ENCODE data around the gene CNTNAP2.

CNTNAP2 gene

DNA sequence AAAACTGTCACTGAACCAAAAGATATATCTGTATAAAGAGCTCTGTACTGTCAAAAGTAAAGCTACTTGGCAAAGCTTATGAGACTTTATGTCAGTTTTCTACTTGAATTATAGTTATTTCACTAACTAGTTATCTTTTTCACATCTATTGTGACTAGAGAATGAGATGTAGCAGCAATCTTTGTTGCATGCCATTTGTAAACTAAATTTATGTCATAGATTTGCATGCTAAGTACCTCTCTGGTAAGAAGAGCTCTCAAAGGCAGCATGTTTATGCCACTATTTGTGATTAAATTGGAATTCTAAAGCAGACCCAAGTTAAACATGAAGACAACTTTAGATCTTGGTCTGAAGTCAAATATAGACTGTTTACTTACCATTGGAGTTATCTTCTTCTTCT lies 300.6 kb downstream of the CNTNAP2 start:
- Histone ChIP-seq H3K4me2 (ENCODE audit: low read length) (no peak overlapping the region), H3K4ac (ENCODE audit: low read depth, low read length) (no peak overlapping the region), H3K18ac (ENCODE audit: low read length) (no peak overlapping the region), H3K27ac (ENCODE audit: low read depth, low read length) (no peak overlapping the region), H3K56ac (ENCODE audit: low read length) (no peak overlapping the region), H3K79me2 (ENCODE audit: control insufficient read depth, insufficient read depth, low read length) (no peaks in the 10 kb centered on the region), H3K9ac (ENCODE audit: low read length) (no peak overlapping the region), H4K5ac (ENCODE audit: low read length) (no peak overlapping the region), H3K79me1 (ENCODE audit: low read length) (no peaks in the 10 kb centered on the region), H3K23ac (ENCODE audit: low read length) (no peak overlapping the region), H2AK5ac (ENCODE audit: low read length) (no peak overlapping the region), H2BK15ac (replicated peaks; ENCODE audit: low read depth) (no peak overlapping the region), H3K36me3 (ENCODE audit: control insufficient read depth, insufficient read depth, low read length) (no peaks in the 10 kb centered on the region), H2BK5ac (ENCODE audit: low read length) (no peak overlapping the region), H3K27me3 (ENCODE audit: insufficient read depth, low read length, poor library complexity) (no peaks in the 10 kb centered on the region), H2BK120ac (ENCODE audit: low read depth, low read length) (no peak overlapping the region), H3K4me1 (ENCODE audit: control insufficient read depth, low read depth, low read length) (no peaks in the 10 kb centered on the region), H3K4me3 (ENCODE audit: low read length) (no peak overlapping the region), H4K8ac (ENCODE audit: low read depth, low read length) (no peak overlapping the region)
- no peak for DNase-seq

DNA sequence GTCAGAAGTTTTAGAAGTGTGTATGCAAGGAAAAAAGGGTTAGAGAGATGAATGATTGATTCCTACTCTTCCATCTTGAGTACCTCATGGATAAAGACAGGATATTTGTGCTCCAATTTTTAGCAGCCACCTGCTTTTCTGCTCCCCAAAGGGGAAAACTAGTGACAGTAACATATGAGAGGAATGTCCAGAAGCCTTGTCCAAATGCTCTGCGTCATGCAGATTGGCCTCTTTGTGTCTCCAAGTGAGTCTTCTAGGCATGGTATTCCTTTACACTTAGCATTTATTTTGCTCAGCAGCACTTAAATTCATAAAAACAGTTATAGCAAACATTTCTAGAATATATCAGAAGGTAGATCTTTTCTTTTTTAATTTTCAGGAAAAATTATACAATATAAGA lies 306.8 kb downstream of the CNTNAP2 start:
- Histone ChIP-seq H3K27ac (ENCODE audit: low read depth, low read length) (no peak overlapping the region), H4K8ac (ENCODE audit: low read depth, low read length) (no peak overlapping the region), H3K4me2 (ENCODE audit: low read length) (no peak overlapping the region), H2BK120ac (ENCODE audit: low read depth, low read length) (no peak overlapping the region), H3K27me3 (ENCODE audit: insufficient read depth, low read length, poor library complexity) (no peaks in the 10 kb centered on the region), H3K23ac (ENCODE audit: low read length) (no peak overlapping the region), H2BK15ac (replicated peaks; ENCODE audit: low read depth) (no peak overlapping the region), H3K4me3 (ENCODE audit: low read length) (no peak overlapping the region), H2AK5ac (ENCODE audit: low read length) (no peak overlapping the region), H3K4ac (ENCODE audit: low read depth, low read length) (no peak overlapping the region), H2BK5ac (ENCODE audit: low read length) (no peak overlapping the region), H4K5ac (ENCODE audit: low read length) (no peak overlapping the region), H3K79me2 (ENCODE audit: control insufficient read depth, insufficient read depth, low read length) (no peaks in the 10 kb centered on the region), H3K18ac (ENCODE audit: low read length) (no peak overlapping the region), H3K36me3 (ENCODE audit: control insufficient read depth, insufficient read depth, low read length) (no peaks in the 10 kb centered on the region), H3K56ac (ENCODE audit: low read length) (no peak overlapping the region), H3K79me1 (ENCODE audit: low read length) (no peaks in the 10 kb centered on the region), H3K4me1 (ENCODE audit: control insufficient read depth, low read depth, low read length) (no peaks in the 10 kb centered on the region), H3K9ac (ENCODE audit: low read length) (no peak overlapping the region)
- DNase-seq: no peak
- no CpG with 5 or more reads among the region's 1 CpG for WGBS (ENCODE audit: extremely low coverage, insufficient coverage, low lambda C conversion rate)

DNA sequence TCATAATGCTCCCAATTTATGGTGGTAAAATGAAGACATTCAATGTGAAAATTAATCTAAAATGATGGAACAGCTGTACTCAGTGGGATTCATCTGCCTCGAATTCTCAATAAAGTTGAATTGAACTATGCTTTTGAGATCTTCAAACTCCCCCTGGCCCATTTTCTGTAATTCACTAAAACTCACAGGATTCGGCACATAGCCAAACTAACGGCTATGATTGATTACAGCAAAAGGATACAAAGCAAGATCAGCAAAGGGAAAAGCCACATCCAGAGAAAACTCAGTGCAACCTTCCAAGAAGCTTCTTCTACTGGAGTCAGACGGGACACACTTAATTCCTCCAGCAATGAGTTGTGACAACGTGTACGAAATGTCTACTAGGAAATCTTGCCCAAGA lies 307.5 kb downstream of the CNTNAP2 start:
- no peak overlapping the region for H3K9ac ChIP-seq (ENCODE audit: low read length)
- no peak overlapping the region for H4K5ac ChIP-seq (ENCODE audit: low read length)
- no peaks in the 10 kb centered on the region for H3K27me3 ChIP-seq (ENCODE audit: insufficient read depth, low read length, poor library complexity)
- no peak overlapping the region for H3K4ac ChIP-seq (ENCODE audit: low read depth, low read length)
- H3K27ac ChIP-seq (ENCODE audit: low read depth, low read length): no peak overlapping the region
- H4K8ac ChIP-seq (ENCODE audit: low read depth, low read length): no peak overlapping the region
- H2BK5ac ChIP-seq (ENCODE audit: low read length): no peak overlapping the region
- H3K23ac ChIP-seq (ENCODE audit: low read length): no peak overlapping the region
- H3K18ac ChIP-seq (ENCODE audit: low read length): no peak overlapping the region
- H3K4me3 ChIP-seq (ENCODE audit: low read length): no peak overlapping the region
- H3K4me2 ChIP-seq (ENCODE audit: low read length): no peak overlapping the region
- H2BK120ac ChIP-seq (ENCODE audit: low read depth, low read length): no peak overlapping the region
- WGBS (ENCODE audit: extremely low coverage, insufficient coverage, low lambda C conversion rate): no CpG with 5 or more reads among the region's 6 CpGs
- H3K79me2 ChIP-seq (ENCODE audit: control insufficient read depth, insufficient read depth, low read length): no peaks in the 10 kb centered on the region
- H3K56ac ChIP-seq (ENCODE audit: low read length): no peak overlapping the region
- H3K36me3 ChIP-seq (ENCODE audit: control insufficient read depth, insufficient read depth, low read length): no peaks in the 10 kb centered on the region
- no peak overlapping the region for H2AK5ac ChIP-seq (ENCODE audit: low read length)
- no peak for DNase-seq
- no peaks in the 10 kb centered on the region for H3K79me1 ChIP-seq (ENCODE audit: low read length)
- H2BK15ac ChIP-seq (replicated peaks; ENCODE audit: low read depth): no peak overlapping the region
- H3K4me1 ChIP-seq (ENCODE audit: control insufficient read depth, low read depth, low read length): no peaks in the 10 kb centered on the region

DNA sequence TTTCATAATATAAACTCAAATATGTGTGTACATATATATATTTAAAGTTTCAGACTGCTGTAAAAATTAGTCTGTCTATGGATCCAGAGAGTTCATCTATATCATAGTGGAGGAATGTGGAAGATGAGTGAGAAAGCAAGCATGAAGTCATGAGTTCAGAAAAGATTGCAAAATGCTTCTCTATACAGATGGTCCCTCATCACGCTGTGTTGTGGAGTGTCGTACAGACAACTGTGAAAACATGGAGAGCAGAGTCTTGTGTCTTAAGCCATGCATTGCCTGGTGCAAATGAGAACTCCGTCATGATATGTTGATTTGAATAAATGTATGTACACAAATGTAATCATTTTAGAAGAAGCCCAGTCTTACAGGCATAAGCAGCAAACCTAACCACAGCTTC lies 316.9 kb downstream of the CNTNAP2 start:
- no CpG with 5 or more reads among the region's 3 CpGs for WGBS (ENCODE audit: extremely low coverage, insufficient coverage, low lambda C conversion rate)
- Histone ChIP-seq H3K27ac (ENCODE audit: low read depth, low read length) (no peak overlapping the region), H3K4me1 (ENCODE audit: control insufficient read depth, low read depth, low read length) (no peaks in the 10 kb centered on the region), H3K4me3 (ENCODE audit: low read length) (no peak overlapping the region), H3K79me1 (ENCODE audit: low read length) (no peaks in the 10 kb centered on the region), H3K36me3 (ENCODE audit: control insufficient read depth, insufficient read depth, low read length) (no peaks in the 10 kb centered on the region), H3K4ac (ENCODE audit: low read depth, low read length) (no peak overlapping the region), H2AK5ac (ENCODE audit: low read length) (no peak overlapping the region), H3K27me3 (ENCODE audit: insufficient read depth, low read length, poor library complexity) (no peaks in the 10 kb centered on the region), H2BK120ac (ENCODE audit: low read depth, low read length) (no peak overlapping the region), H4K5ac (ENCODE audit: low read length) (no peak overlapping the region), H2BK15ac (replicated peaks; ENCODE audit: low read depth) (no peak overlapping the region), H2BK5ac (ENCODE audit: low read length) (no peak overlapping the region), H4K8ac (ENCODE audit: low read depth, low read length) (no peak overlapping the region), H3K56ac (ENCODE audit: low read length) (no peak overlapping the region), H3K23ac (ENCODE audit: low read length) (no peak overlapping the region), H3K18ac (ENCODE audit: low read length) (no peak overlapping the region), H3K79me2 (ENCODE audit: control insufficient read depth, insufficient read depth, low read length) (no peaks in the 10 kb centered on the region), H3K9ac (ENCODE audit: low read length) (no peak overlapping the region), H3K4me2 (ENCODE audit: low read length) (no peak overlapping the region)
- DNase-seq: no peak

DNA sequence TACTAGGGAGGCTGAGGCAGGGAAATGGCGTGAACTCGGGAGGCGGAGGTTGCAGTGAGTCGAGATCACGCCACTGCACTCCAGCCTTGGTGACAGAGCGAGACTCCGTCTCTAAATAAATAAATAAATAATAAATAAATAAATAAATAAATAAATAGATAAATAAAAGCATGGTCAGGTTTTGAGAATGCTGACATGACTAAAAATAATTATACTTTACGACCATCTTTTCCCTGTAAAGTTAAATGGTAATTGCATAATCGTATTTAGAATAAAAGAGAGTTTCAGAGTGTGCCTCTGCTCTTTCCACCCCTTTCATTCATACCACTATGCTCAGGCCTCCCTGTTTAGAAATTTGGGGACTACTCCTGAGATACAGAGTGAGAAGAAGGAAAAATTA lies 326.5 kb downstream of the CNTNAP2 start:
- Histone ChIP-seq H3K79me1 (ENCODE audit: low read length) (no peaks in the 10 kb centered on the region), H3K27me3 (ENCODE audit: insufficient read depth, low read length, poor library complexity) (no peaks in the 10 kb centered on the region), H3K4ac (ENCODE audit: low read depth, low read length) (no peak overlapping the region), H3K79me2 (ENCODE audit: control insufficient read depth, insufficient read depth, low read length) (no peaks in the 10 kb centered on the region), H3K36me3 (ENCODE audit: control insufficient read depth, insufficient read depth, low read length) (no peaks in the 10 kb centered on the region), H2BK120ac (ENCODE audit: low read depth, low read length) (no peak overlapping the region), H2BK15ac (replicated peaks; ENCODE audit: low read depth) (no peak overlapping the region), H4K8ac (ENCODE audit: low read depth, low read length) (no peak overlapping the region), H4K5ac (ENCODE audit: low read length) (no peak overlapping the region), H3K27ac (ENCODE audit: low read depth, low read length) (no peak overlapping the region), H2AK5ac (ENCODE audit: low read length) (no peak overlapping the region), H3K4me1 (ENCODE audit: control insufficient read depth, low read depth, low read length) (no peaks in the 10 kb centered on the region), H2BK5ac (ENCODE audit: low read length) (no peak overlapping the region), H3K18ac (ENCODE audit: low read length) (no peak overlapping the region), H3K9ac (ENCODE audit: low read length) (no peak overlapping the region), H3K56ac (ENCODE audit: low read length) (no peak overlapping the region), H3K4me3 (ENCODE audit: low read length) (no peak overlapping the region), H3K4me2 (ENCODE audit: low read length) (no peak overlapping the region), H3K23ac (ENCODE audit: low read length) (no peak overlapping the region)
- no CpG with 5 or more reads among the region's 9 CpGs for WGBS (ENCODE audit: extremely low coverage, insufficient coverage, low lambda C conversion rate)
- no peak for DNase-seq

DNA sequence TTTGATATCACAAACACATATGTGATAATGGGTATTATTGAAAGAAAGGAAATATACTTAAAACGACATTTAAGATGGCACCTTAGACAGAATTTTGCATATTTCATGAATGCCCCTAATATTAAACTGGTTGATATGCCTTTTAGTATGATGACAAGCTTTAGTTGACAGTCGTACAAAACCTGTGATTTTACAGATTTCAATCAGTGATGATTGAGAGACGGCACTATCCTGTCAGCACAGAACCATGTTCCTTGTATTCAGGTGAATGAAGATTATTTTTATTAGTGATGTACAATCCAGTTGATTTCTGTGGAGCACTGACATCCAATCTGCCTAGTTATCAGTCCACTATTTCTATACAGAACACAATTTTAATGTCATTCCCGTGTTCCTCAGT lies 333.0 kb downstream of the CNTNAP2 start:
- Histone ChIP-seq H3K79me2 (ENCODE audit: control insufficient read depth, insufficient read depth, low read length) (no peaks in the 10 kb centered on the region), H3K56ac (ENCODE audit: low read length) (no peak overlapping the region), H2AK5ac (ENCODE audit: low read length) (no peak overlapping the region), H4K5ac (ENCODE audit: low read length) (no peak overlapping the region), H3K4me2 (ENCODE audit: low read length) (no peak overlapping the region), H3K18ac (ENCODE audit: low read length) (no peak overlapping the region), H3K27me3 (ENCODE audit: insufficient read depth, low read length, poor library complexity) (no peaks in the 10 kb centered on the region), H2BK120ac (ENCODE audit: low read depth, low read length) (no peak overlapping the region), H2BK15ac (replicated peaks; ENCODE audit: low read depth) (no peak overlapping the region), H3K4me3 (ENCODE audit: low read length) (no peak overlapping the region), H3K23ac (ENCODE audit: low read length) (no peak overlapping the region), H3K27ac (ENCODE audit: low read depth, low read length) (no peak overlapping the region), H3K4ac (ENCODE audit: low read depth, low read length) (no peak overlapping the region), H4K8ac (ENCODE audit: low read depth, low read length) (no peak overlapping the region), H2BK5ac (ENCODE audit: low read length) (no peak overlapping the region), H3K4me1 (ENCODE audit: control insufficient read depth, low read depth, low read length) (no peaks in the 10 kb centered on the region), H3K9ac (ENCODE audit: low read length) (no peak overlapping the region), H3K79me1 (ENCODE audit: low read length) (no peaks in the 10 kb centered on the region), H3K36me3 (ENCODE audit: control insufficient read depth, insufficient read depth, low read length) (no peaks in the 10 kb centered on the region)
- WGBS (ENCODE audit: extremely low coverage, insufficient coverage, low lambda C conversion rate): no CpG with 5 or more reads among the region's 4 CpGs
- no peak for DNase-seq
